Measurements from ENCODE around the gene KCNB1. TPM values are rescaled to one million over a fixed set of nuclear protein-coding genes. Genes with fewer than 3 reads are reported as not detected.

Gene KCNB1
- total and polyA plus RNA-seq, 2 of the 4 experiments (the other 2 are of a cell fraction): 0.05 TPM; not detected in 1

GRCh38 chr20:49468412-49468811 is 14.1 kb downstream of the KCNB1 start:
- Histone ChIP-seq H3K14ac (replicated peaks; ENCODE audit: low read depth, low read length) (no peak overlapping the region), H3K9me1 (ENCODE audit: insufficient read depth, low read length) (no peaks in the 10 kb centered on the region; the same call in 1 of the 2 replicates), H3K79me1 (ENCODE audit: low read depth in 1 of 2, low read length in 2 of 2) (no peaks in the 10 kb centered on the region), H3K9me3 (ENCODE audit: control insufficient read depth, insufficient read depth, low read length) (no peaks in the 10 kb centered on the region), H3K4me2 (ENCODE audit: low read depth, low read length) (no peak overlapping the region), H4K20me1 (ENCODE audit: insufficient read depth, low read length) (no peaks in the 10 kb centered on the region), H3K27me3 (ENCODE audit: control insufficient read depth, insufficient read depth, low read length) (peaks cover 36% of the 10 kb centered on the region), H2AK9ac (replicated peaks; ENCODE audit: low read depth, low read length, poor library complexity) (no peak overlapping the region), H3K18ac (ENCODE audit: low read depth, low read length) (no peak overlapping the region), H2BK5ac (ENCODE audit: low read depth, low read length, poor library complexity, severe bottlenecking) (no peak overlapping the region), H4K5ac (ENCODE audit: low read depth, low read length) (no peak overlapping the region), H2BK120ac (ENCODE audit: low read depth, low read length) (no peak overlapping the region), H3K27ac (ENCODE audit: insufficient read depth, low read length) (no peak overlapping the region), H3K23ac (ENCODE audit: low read depth, low read length) (no peak overlapping the region), H2AK5ac (ENCODE audit: low read depth, low read length) (no peak overlapping the region), H3K9ac (ENCODE audit: low read depth, low read length) (no peak overlapping the region), H2BK20ac (ENCODE audit: low read depth, low read length) (no peak overlapping the region), H2BK15ac (ENCODE audit: low read depth, low read length) (no peak overlapping the region), H4K8ac (ENCODE audit: low read depth in 2 of 2, low read length in 2 of 2) (no peak overlapping the region), H3K36me3 (ENCODE audit: control insufficient read depth, insufficient read depth, low read length) (no peaks in the 10 kb centered on the region), H3K4me1 (ENCODE audit: control insufficient read depth, insufficient read depth, low read length) (no peaks in the 10 kb centered on the region), H3K4me3 (ENCODE audit: insufficient read depth, low read depth, low read length) (no peak overlapping the region), H4K91ac (ENCODE audit: insufficient read depth, low read depth, low read length) (no peak overlapping the region), H2AFZ (replicated peaks; ENCODE audit: low read length, poor library complexity) (no peak overlapping the region), H3K4ac (ENCODE audit: low read depth, low read length) (no peak overlapping the region), H3K56ac (ENCODE audit: extremely low read depth, insufficient read depth, low read length) (no peak overlapping the region)
- in situ Hi-C loops (cut with MboI; ENCODE audit: low sequenced_read_pairs) (no loop called here), dilution Hi-C loops (cut with HindIII; ENCODE audit: low sequenced_read_pairs, unreplicated experiment) (no loop called here), intact Hi-C loops (cut with micrococcal nuclease) (no loop called here)
- ChIA-PET POLR2A (ENCODE audit: unreplicated experiment) (no interaction called here), CTCF (no interaction called here)
- WGBS, 2 experiments (ENCODE audit: extremely low coverage in 2 of 2, insufficient read length in 1 of 2): 50% methylated on average over 1 of the region's 7 CpGs; no CpG with 5 or more reads in 1 of the 2 experiments
- DNase-seq (no peak), ATAC-seq (ENCODE audit: low read depth) (no peak)
- no TSS peak for BruUV-seq (replicated peaks)
- no peak for TF ChIP-seq CHD1 (IDR thresholded peaks at IDR 0.05; ENCODE audit: low read depth, low read length)
- TF ChIP-seq FOS (IDR thresholded peaks at IDR 0.05; ENCODE audit: low read depth, low read length): no peak
- no peak for TF ChIP-seq MXI1 (IDR thresholded peaks at IDR 0.05; ENCODE audit: borderline replicate concordance, low read depth, low read length)
- no peak for TF ChIP-seq RFX5 (IDR thresholded peaks at IDR 0.05; ENCODE audit: low read depth, low read length)
- no peak for TF ChIP-seq BHLHE40 (IDR thresholded peaks at IDR 0.05; ENCODE audit: low read depth, low read length)
- TF ChIP-seq ELK1 (IDR thresholded peaks at IDR 0.05; ENCODE audit: borderline replicate concordance, low read depth, low read length): no peak
- no peak for TF ChIP-seq RCOR1 (IDR thresholded peaks at IDR 0.05; ENCODE audit: insufficient replicate concordance, low read length)
- TF ChIP-seq, protein P1, sequence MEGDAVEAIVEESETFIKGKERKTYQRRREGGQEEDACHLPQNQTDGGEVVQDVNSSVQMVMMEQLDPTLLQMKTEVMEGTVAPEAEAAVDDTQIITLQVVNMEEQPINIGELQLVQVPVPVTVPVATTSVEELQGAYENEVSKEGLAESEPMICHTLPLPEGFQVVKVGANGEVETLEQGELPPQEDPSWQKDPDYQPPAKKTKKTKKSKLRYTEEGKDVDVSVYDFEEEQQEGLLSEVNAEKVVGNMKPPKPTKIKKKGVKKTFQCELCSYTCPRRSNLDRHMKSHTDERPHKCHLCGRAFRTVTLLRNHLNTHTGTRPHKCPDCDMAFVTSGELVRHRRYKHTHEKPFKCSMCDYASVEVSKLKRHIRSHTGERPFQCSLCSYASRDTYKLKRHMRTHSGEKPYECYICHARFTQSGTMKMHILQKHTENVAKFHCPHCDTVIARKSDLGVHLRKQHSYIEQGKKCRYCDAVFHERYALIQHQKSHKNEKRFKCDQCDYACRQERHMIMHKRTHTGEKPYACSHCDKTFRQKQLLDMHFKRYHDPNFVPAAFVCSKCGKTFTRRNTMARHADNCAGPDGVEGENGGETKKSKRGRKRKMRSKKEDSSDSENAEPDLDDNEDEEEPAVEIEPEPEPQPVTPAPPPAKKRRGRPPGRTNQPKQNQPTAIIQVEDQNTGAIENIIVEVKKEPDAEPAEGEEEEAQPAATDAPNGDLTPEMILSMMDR (conservative IDR thresholded peaks at IDR 0.05; ENCODE audit: low read depth, low read length): no peak
- no peak for TF ChIP-seq MAFK (IDR thresholded peaks at IDR 0.05; ENCODE audit: low read depth, low read length)
- no peak for TF ChIP-seq CEBPB (IDR thresholded peaks at IDR 0.05; ENCODE audit: low read depth, low read length)
- no peak for TF ChIP-seq SMC3 (IDR thresholded peaks at IDR 0.05; ENCODE audit: low read depth, low read length)
- no peak for TF ChIP-seq POLR2A (IDR thresholded peaks at IDR 0.05; ENCODE audit: low read depth, low read length)
- TF ChIP-seq NFE2L2 (IDR thresholded peaks at IDR 0.05; ENCODE audit: low read depth, low read length): no peak
- TF ChIP-seq, protein P2, sequence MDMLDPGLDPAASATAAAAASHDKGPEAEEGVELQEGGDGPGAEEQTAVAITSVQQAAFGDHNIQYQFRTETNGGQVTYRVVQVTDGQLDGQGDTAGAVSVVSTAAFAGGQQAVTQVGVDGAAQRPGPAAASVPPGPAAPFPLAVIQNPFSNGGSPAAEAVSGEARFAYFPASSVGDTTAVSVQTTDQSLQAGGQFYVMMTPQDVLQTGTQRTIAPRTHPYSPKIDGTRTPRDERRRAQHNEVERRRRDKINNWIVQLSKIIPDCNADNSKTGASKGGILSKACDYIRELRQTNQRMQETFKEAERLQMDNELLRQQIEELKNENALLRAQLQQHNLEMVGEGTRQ (IDR thresholded peaks at IDR 0.05; ENCODE audit: low read depth, low read length): no peak
- no peak for TF ChIP-seq RAD21 (IDR thresholded peaks at IDR 0.05; ENCODE audit: low read length)
- no peak for TF ChIP-seq MAZ (IDR thresholded peaks at IDR 0.05; ENCODE audit: borderline replicate concordance, low read depth, low read length)

Data from IMR-90 (cell line).